GM21390 (cell line): Measurements from ENCODE around the gene TMTC2.
A peak's percentile ranks its signal among the peaks of the same experiment; 100 is the strongest.

Experiments
- ATAC-seq: cut with Tn5 transposase; IDR thresholded peaks from one replicate; pipeline ENCODE4 v1.9.1; 2021; ENCODE audit not compliant: unreplicated experiment

Gene TMTC2

GRCh38 chr12:83121897-83122622 is 435.4 kb downstream of the TMTC2 start:
- no peak for ATAC-seq

GRCh38 chr12:83122623-83122934 is 435.9 kb downstream of the TMTC2 start:
- no peak for ATAC-seq

DNA sequence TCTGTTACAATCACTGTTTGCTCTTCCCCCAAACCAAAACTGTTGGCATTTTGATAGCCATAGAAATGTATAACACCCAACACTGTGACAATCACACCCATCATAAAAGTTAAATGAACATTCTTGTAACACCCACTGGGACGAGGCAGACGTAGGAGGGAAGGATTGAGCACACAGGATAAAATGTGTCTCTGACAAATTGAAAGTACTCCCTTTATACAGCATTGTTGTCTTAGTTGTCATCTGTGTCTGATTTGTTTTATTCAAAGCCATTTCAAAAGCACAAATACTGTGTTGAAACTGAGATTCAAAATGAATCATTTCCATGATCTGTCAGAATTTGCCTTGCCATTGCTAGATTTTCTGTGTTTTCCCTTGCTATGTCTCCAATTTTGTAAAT is 436.3 kb downstream of the TMTC2 start:
- no peak for ATAC-seq

DNA sequence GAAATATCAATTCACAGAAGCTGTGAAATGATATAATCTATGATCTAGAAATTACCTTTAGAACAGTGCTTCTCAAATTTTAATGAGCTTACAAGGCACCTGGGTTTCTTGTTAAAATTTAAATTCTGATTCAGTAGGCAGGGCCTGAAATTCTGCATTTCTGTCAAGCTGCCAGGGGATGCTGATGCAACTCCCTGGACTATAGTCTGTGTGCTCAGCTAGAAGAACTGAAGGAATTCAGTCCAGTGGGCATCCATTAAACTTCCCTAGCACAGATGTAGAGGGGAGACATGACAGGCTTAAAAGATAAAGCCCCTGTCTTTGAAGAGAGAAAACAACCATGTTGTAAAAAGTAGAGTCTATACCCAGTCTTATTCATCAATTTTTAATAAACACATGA is 441.8 kb downstream of the TMTC2 start:
- ATAC-seq: no peak

- ATAC-seq: no peak
Measured at GRCh38 chr12:83130178-83130577, 443.5 kb downstream of the TMTC2 start.

DNA sequence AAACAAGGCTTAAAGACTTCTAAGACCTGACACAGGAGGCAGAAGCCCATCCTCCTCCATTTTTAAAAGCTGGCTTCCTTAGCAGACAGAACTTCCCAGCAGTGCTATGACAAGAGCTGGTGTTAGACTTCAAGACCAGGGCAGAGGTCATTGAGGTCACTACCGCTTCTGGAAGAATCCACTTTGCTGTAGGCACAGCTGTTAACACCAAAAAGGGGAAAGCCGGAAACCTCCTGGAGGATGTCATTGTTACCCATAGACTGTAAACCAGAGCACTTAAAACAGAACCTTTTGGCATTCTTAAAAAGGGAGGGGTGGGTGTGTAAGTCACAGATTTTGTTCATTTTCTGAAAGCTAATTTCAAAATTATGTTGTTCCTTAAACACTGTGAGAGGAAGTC is 445.7 kb downstream of the TMTC2 start:
- ATAC-seq: no peak

DNA sequence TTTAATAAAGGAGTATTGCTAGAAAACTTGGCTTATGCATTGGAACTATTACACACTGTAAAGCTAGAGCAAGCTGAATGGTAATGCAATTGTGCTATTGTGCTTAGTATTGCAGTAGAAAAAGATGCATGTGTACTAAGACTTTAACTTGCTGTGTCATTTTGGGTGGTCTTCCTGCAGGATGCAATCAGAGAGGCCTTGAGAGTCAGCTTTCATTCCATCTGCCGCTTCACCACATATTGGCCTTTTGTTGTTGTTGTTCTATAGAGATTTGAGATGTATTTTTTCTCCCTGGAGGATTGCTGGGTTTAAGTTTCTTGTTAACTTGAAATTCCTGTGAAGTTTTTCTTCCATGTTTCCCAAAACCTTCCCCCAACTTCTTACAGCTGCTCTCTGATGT is 449.7 kb downstream of the TMTC2 start:
- ATAC-seq: no peak

DNA sequence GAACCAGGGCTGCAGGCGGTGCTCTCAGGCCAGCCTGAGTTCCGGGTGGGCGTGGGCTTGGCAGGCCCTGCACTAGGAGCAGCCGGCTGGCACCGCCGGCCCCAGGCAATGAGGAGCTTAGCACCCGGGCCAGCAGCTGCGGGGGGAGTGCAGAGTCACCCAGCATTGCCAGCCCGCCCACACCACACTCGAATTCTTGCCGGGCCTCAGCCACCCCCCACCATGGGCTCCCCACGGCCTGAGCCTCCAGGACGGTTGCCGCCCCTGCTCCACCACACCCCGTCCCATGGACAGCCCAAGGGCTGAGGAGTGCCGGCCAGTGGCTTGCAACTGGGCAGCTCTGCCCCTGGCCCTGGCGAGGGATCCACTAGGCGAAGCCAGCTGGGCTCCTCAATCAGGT is 453.4 kb downstream of the TMTC2 start:
- no peak for ATAC-seq

GRCh38 chr12:83141460-83141994 is 454.8 kb downstream of the TMTC2 start:
- ATAC-seq: no peak

GRCh38 chr12:83142914-83143313 is 456.2 kb downstream of the TMTC2 start:
- ATAC-seq: no peak

GRCh38 chr12:83143950-83144349 is 457.2 kb downstream of the TMTC2 start:
- ATAC-seq: no peak

- no peak for ATAC-seq
Measured at GRCh38 chr12:83145325-83145840, 458.7 kb downstream of the TMTC2 start.

- ATAC-seq: no peak
Measured at GRCh38 chr12:83147341-83147740, 460.6 kb downstream of the TMTC2 start.

DNA sequence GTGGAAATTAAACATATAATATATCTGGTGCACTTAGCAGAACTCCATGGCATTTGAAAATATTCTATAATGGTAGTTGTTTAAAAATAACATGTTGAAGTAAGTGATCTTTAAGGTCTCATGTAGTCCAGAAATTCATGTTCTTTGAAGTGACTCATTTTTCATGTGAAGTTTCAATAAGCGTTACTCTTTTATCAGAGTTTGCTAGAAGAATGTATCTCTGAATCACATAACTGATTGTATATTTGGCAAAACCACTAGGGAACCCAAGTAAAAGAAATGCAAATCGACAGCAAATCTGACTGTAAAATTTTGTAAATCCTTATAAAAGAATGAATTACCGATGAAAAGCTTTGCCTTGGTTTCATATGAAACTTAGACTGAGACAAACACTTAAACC is 463.3 kb downstream of the TMTC2 start:
- no peak for ATAC-seq

GRCh38 chr12:83150465-83151189 is 463.9 kb downstream of the TMTC2 start:
- ATAC-seq: no peak

GRCh38 chr12:83153177-83153576 is 466.5 kb downstream of the TMTC2 start:
- no peak for ATAC-seq

GRCh38 chr12:83156815-83157214 is 470.1 kb downstream of the TMTC2 start:
- no peak for ATAC-seq

- no peak for ATAC-seq
Measured at GRCh38 chr12:83157604-83158003, 470.9 kb downstream of the TMTC2 start.

DNA sequence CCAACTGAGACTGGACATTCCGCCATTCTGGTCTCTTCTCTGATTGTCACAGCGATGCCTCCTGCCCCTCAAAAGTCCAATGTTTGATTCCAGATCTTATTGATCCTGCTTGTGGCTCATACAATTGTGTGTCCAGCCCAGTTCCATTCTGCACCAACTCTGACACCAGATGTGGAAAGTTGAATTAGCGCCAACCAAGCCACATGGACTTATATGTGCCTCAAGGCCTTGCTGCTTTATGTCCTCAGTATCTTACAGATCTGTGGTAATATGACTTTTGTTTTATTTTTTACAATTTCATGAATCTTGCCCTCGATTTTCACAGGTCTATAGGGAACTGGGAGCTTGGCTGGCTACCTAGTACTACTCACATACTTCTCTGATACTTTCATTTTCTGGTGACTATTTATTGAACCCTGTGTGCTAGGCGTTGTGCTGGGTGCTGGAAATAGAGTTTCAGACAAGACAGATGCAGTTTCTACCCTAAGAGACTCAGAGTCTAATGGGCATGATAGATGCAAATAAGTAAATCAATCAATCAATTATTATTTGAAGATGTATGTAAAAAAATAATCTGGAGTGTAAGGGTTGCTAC is 472.0 kb downstream of the TMTC2 start:
- ATAC-seq: peak; percentile 75

- ATAC-seq: no peak
Measured at GRCh38 chr12:83161456-83161855, 474.8 kb downstream of the TMTC2 start.

GRCh38 chr12:83168751-83169150 is 482.0 kb downstream of the TMTC2 start:
- no peak for ATAC-seq

- ATAC-seq: no peak
Measured at GRCh38 chr12:83172441-83172840, 485.7 kb downstream of the TMTC2 start.
